IPS-NIHi11 (cell line): ENCODE data around the gene KCP.

ENCODE experiments used
- DNase-seq: peaks from one replicate; pipeline ENCODE4 v3.0.0; 2012; ENCODE audit warnings: mixed read lengths, low spot score

KCP gene

DNA sequence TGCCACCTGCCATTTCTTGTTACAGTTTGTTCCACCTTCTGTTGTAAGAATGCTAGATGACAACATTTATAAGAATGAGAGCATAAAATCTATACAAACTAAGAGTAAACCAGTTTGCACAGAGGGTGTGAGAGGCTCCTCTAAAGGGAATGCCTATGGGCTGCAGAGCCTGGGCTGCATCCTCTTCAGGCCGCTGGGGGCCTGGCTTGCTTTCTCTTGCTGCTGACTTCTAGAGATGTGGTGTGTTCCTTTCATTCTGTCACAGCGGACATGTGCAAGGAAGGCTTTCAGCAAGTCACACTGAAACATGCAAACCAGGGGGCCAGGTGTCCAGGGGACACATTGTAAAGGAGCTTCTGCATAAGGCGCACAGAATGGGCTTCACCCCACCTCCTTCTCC lies 55.0 kb downstream of the KCP start:
- no peak for DNase-seq

DNA sequence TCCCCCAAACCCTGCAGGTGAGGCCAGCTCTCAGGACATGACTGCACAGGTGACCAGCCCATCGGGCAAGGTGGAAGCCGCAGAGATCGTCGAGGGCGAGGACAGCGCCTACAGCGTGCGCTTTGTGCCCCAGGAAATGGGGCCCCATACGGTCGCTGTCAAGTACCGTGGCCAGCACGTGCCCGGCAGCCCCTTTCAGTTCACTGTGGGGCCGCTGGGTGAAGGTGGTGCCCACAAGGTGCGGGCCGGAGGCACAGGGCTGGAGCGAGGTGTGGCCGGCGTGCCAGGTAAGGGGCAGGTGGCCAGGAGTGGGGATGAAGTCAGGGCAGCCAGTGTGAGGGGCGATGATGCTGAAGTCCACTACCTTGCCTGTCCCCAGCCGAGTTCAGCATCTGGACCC lies 56.1 kb downstream of the KCP start:
- no peak for DNase-seq

DNA sequence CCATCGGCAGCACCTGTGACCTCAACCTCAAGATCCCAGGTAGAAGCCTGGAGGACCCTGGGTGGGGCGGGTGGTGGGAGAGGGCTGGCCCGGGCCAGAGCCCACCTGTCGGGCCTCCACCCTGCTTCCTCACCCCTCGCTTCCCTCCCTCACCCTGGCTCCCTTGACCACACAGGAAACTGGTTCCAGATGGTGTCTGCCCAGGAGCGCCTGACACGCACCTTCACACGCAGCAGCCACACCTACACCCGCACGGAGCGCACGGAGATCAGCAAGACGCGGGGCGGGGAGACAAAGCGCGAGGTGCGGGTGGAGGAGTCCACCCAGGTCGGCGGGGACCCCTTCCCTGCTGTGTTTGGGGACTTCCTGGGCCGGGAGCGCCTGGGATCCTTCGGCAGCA lies 56.7 kb downstream of the KCP start:
- no peak for DNase-seq

DNA sequence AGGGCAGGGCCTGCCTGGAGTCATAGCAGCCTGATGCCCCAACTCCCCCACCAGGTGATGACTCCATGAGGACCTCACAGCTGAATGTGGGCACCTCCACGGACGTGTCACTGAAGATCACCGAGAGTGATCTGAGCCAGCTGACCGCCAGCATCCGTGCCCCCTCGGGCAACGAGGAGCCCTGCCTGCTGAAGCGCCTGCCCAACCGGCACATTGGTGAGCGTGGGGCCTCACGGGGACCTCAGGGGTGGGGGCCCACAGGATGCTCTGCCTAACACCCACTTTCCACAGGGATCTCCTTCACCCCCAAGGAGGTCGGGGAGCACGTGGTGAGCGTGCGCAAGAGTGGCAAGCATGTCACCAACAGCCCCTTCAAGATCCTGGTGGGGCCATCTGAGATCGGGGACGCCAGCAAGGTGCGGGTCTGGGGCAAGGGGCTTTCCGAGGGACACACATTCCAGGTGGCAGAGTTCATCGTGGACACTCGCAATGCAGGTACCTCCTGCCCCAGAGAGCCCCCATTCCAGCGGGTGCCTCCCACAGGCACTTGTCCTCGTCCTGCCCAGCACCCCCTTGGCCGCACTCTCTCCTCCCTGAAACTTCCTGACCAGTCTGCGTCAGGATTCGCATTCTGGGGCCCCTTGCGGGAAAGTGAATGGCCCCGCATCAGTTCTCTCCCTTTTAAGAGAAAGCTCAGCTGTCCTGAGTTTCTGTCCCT lies 57.8 kb downstream of the KCP start:
- no peak for DNase-seq

DNA sequence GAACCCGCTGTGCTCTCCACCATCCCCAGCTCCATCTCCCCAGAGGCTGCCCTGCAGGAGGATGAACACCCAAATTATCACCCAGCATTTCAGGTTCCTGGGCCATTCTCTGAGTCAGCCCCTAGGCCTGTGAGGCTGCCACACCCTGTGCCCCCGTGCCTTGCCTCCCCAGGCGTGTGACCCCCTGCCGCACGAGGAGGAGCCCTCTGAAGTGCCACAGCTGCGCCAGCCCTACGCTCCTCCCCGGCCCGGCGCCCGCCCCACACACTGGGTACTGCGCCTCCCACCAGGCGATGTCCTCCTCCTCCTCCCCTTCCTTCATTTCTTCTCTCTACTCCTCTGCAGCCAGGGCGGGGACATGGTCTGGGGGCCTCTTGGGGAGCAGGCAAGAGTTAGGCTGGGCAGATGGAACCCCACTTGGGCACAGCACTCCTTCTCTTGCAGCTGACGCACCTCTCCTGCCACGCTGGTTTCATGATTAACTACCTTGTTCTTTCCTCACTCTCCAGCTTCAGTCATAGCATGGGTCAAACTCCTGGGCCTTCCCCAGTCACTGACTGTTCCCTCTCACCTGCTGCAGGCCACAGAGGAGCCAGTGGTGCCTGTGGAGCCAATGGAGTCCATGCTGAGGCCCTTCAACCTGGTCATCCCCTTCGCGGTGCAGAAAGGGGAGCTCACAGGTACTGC lies 60.6 kb downstream of the KCP start:
- no peak for DNase-seq

DNA sequence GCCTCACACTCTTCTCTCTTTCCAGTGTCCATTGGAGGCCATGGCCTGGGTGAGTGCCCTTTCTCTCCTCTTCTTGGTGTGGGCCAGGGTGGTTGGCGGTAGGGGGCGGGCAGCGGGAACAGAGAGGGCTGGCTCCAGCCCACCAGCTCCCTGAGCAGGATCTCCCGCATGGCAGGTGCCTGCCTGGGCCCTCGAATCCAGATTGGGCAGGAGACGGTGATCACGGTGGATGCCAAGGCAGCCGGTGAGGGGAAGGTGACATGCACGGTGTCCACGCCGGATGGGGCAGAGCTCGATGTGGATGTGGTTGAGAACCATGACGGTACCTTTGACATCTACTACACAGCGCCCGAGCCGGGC lies 61.4 kb downstream of the KCP start:
- no peak for DNase-seq

DNA sequence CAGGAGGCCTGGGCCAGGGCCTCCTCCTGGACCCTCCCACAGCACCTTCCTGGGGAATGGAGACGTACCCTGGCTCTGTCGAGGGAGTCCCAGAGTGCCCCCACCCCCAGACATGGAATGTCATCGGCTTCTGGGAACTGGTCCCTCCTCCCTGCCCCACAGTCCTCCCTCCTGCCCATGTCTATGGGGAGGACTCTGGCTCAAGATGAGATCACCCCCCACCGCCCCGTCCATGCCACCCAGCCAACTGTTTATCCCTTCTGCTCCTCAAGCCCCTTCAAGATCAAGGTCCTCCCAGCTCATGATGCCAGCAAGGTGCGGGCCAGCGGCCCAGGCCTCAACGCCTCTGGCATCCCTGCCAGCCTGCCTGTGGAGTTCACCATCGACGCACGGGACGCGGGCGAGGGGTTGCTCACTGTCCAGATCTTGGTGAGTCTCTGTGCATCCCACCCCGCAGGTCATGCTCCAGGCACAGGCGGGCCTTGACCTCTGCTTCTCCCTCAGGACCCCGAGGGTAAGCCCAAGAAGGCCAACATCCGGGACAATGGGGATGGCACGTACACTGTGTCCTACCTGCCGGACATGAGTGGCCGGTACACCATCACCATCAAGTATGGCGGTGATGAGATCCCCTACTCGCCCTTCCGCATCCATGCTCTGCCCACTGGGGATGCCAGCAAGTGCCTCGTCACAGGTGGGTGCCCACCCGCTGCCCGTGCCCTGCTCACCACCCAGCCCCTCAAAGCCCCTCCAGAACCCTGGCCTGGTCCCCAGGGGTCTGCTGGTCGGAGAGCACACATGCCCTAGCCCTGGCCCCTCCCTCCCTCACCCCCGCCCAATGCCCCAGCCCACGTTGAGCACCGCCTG lies 62.0 kb downstream of the KCP start:
- DNase-seq: no peak

DNA sequence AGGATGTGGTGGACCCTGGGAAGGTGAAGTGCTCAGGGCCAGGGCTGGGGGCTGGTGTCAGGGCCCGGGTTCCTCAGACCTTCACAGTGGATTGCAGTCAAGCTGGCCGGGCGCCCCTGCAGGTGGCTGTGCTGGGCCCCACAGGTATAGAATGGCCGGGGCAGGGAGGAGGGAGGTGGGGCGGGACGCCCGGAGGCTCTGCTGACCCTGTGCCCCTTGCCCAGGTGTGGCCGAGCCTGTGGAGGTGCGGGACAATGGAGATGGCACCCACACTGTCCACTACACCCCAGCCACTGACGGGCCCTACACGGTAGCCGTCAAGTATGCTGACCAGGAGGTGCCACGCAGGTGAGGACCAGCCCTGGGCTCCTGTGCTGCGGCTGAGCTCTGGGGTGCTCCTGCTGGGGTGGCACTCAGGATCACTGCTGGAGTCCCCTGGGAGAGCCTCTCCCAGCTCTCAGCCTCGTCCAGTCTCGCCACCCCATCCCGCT lies 62.7 kb downstream of the KCP start:
- no peak for DNase-seq

DNA sequence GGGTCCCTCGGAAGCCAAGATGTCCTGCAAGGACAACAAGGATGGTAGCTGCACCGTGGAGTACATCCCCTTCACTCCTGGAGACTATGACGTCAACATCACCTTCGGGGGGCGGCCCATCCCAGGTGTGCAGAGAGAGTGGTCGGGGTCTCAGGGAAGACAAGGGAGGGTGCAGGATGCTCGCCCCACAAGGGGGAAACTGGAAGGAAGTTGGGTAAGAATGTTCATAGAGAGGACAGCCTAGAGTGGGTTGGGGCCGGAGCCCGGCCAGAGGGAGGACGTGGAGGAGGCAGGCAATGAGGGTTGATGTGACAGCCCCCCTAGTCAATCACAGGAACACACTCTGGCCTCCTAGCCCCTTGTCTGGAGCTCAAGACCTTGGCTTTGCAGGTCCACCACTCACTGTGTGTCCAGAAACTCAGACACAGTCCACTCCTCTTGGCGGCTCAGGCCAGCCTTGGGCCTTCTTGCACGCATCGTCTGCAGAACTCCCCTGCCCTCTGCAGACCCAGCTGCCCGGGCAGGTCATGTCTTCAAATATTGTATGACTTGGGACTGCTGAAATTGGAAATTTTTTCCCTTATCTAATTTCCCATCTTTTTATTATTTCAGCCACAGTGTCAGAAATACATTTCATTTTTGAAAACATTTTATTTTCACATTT lies 63.6 kb downstream of the KCP start:
- no peak for DNase-seq

DNA sequence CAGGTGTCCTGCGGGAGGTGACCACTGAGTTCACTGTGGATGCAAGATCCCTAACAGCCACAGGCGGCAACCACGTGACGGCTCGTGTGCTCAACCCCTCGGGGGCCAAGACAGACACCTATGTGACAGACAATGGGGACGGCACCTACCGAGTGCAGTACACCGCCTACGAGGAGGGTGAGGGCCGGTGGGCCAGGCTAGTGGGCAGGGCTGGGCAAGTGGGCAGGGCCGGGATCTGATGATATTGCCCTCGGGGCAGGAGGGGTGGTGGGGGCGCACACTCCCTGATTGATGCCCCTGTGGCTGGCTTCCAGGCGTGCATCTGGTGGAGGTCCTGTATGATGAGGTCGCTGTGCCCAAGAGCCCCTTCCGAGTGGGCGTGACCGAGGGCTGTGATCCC lies 64.5 kb downstream of the KCP start:
- no peak for DNase-seq

DNA sequence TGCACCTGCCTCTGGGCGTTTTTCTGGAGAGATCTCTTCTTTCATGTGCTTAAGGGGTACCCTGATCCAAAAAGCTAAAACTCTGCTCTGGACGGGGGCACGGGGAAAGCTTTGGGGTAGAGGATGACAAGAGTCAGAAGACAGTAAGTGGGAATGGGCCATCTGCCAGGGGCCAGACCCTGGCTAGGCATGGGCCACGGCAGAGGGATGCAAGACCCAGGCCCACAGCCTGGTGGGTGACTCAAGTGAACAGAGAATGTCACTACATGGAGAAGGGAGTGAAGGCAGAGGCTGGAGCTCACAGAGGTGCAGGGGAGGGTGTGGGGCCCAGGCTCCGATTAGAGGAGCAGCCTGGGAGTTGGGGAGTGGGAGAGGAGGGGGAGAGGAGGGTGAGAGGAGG lies 65.0 kb downstream of the KCP start:
- DNase-seq: no peak

DNA sequence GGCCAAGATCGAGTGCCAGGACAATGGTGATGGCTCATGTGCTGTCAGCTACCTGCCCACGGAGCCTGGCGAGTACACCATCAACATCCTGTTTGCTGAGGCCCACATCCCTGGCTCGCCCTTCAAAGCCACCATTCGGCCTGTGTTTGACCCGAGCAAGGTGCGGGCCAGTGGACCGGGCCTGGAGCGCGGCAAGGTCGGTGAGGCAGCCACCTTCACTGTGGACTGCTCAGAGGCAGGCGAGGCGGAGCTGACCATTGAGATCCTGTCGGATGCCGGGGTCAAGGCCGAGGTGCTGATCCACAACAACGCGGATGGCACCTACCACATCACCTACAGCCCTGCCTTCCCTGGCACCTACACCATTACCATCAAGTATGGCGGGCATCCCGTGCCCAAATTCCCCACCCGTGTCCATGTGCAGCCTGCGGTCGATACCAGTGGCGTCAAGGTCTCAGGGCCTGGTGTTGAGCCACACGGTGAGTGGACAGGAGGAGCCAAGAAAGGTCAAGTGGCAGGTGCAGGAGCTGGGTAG lies 65.7 kb downstream of the KCP start:
- DNase-seq: no peak

DNA sequence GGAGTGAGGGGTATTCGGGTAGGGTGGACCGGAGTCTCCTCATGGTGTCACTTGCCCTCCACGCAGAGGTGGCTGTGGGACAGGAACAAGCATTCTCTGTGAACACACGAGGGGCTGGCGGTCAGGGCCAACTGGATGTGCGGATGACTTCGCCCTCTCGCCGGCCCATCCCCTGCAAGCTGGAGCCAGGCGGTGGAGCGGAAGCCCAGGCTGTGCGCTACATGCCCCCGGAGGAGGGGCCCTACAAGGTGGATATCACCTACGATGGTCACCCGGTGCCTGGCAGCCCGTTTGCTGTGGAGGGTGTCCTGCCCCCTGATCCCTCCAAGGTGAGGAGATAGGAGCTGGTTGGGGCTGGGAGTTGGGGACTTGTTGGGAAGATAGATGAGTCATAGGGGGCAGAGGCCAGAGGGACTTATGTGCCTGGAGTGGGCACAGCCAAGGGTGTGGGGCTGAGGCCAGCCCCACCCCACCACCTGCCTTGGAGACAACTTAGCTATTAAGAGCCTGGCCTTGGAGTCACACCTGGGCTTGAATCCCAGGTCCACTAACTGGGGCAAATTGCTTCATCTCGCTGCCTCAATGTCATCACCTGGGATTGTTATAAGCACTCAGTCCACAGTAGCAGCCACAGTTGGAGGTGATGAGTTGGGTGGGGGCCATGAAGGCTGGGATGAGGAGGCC lies 66.4 kb downstream of the KCP start:
- no peak for DNase-seq

DNA sequence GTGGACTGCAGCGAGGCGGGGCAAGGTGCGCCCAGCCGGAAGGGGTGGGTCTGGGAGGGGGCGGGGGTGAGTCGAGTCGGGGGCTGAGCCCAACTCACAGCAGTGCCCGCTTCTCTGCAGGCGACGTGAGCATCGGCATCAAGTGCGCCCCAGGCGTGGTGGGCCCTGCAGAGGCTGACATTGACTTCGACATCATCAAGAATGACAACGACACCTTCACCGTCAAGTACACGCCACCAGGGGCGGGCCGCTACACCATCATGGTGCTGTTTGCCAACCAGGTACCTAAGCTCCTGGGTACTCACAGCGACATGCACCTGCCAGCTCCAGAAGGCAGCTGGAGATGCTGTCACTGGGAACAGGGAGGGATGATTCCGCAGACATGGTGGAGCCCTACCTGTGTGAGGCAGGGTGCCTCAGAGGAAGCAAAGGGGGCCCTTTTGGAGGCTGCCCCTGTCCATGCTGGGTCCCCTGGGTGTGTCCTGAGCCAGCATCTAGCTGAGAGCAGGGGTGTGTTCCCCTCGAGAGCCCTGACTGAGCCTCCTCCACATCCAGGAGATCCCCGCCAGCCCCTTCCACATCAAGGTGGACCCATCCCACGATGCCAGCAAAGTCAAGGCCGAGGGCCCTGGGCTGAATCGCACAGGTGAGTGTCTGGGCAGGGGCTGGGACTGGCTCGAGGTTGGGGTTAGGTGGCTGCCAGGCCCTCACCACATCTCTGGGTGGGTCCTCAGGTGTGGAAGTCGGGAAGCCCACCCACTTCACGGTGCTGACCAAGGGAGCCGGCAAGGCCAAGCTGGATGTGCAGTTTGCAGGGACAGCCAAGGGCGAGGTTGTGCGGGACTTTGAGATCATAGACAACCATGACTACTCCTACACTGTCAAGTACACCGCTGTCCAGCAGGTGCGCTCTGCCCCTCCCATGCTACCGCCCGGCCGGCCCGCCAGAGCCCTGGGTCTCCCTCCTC lies 67.6 kb downstream of the KCP start:
- DNase-seq: no peak

DNA sequence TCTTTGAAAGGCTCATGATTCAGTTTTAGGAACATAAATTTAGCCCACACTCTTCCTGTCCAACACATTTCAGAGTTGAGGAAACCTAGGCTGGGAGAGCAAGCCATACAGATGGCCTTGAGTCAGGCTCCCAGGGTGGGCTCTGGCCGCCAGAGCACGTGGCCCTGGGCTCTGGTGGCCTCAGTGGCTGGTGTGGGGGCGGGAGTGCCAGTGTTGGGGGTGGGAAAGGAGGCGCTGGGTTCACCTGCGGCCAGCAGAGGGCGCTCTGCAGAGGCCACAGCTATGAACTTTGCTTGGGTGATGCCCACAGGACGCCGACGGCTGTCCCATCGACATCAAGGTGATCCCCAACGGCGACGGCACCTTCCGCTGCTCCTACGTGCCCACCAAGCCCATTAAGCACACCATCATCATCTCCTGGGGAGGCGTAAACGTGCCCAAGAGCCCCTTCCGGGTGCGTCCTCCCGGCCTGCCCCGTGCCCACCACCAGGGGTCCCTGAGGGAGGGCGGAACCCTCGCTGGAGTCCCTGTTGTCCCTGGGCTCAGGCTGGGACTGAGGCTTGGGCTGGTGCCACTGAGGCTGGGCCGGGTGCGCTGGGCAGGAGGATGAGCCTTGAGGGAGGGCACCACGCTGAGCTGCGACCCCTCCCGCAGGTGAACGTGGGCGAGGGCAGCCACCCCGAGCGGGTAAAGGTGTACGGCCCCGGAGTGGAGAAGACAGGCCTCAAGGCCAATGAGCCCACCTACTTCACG lies 68.4 kb downstream of the KCP start:
- DNase-seq: peak; percentile 96

DNA sequence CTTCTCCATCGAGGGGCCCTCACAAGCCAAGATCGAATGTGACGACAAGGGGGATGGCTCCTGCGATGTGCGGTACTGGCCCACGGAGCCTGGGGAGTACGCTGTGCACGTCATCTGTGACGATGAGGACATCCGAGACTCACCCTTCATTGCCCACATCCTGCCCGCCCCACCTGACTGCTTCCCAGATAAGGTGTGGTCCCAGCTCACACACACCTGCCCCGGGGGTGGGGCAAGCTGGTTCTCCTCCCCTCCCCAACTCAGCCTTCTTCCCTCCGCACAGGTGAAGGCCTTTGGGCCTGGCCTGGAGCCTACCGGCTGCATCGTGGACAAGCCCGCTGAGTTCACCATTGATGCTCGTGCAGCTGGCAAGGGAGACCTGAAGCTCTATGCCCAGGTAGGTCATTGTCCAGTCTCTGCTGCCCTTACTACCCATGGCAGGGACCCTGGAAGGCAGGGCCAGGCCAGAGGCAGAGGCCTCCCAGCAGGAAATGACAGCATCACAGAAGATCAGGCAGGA lies 69.3 kb downstream of the KCP start:
- no peak for DNase-seq

DNA sequence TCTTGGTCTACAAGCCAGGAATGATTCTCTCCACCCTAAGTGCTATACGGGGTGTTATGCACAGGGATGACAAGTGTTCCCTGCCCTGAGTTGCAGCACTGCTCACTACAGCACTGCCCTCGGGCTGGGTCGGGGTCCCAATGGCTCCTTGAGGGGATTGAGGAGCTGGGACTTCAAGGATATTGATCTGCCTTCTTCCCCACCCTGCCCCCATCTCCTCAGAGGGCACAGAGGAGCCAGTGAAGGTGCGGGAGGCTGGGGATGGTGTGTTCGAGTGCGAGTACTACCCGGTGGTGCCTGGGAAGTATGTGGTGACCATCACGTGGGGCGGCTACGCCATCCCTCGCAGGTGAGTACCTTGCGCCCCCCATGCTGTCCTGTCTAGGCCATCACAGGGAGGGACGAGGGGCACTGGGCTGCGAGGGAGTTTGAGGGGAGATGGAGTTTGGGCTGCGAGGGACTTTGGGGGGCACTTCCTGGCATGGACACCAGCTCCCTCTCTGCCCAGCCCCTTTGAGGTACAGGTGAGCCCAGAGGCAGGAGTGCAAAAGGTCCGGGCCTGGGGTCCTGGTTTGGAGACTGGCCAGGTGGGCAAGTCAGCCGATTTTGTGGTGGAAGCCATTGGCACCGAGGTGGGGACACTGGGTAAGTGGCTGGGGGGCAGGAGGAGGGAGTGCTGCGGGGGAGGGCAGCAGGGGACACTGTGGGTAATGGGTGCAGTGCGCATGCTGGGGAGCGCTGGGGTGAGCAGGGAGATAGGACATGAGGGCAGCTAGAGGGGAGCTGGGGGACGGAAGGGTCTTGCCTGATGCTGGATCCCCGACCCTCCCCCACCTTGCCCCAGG lies 70.0 kb downstream of the KCP start:
- DNase-seq: no peak

DNA sequence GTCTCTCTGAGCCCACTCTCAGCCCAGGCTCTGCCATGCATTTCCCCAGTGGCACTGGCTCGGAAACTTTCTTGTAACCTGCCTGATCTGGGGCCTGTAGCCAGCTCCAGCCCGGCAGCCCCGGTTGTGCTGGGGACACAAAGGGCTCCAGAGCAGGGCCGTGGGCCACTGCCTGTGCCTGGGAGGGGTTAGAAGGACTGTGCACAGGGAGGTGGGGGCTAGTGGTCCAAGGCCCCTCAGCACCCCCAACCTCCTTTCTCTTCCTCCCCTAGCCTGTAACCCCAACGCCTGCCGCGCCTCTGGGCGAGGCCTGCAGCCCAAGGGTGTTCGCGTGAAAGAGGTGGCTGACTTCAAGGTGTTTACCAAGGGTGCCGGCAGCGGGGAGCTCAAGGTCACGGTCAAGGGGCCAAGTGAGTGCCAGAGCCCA lies 70.7 kb downstream of the KCP start:
- DNase-seq: no peak
